HepG2 (cell line): ENCODE data around the gene ANO2. TPM values are rescaled to one million over a fixed set of nuclear protein-coding genes. Genes with fewer than 3 reads are reported as not detected.
A peak's percentile ranks its signal among the peaks of the same experiment; 100 is the strongest.

ENCODE experiments used
- ATAC-seq: fragments of 200-7000 bp; cut with Tn5 transposase; 3 replicates; pipeline ENCODE4 v1.9.1; 2020; ENCODE audit warnings: mild to moderate bottlenecking, moderate library complexity
- BruUV-seq: library from RNA; stranded (reverse); fragments of 400-500 nt; replicated peaks from 2 replicates; lab custom pipeline; 2021; lab: Mats Ljungman, UMichigan
- CTCF ChIA-PET: fragments of 300-600 bp; formaldehyde crosslinking; extraction: SDS; loops from one replicate; lab custom pipeline; 2021; ENCODE audit warnings: low total read pairs, inconsistent platforms, low intra/inter-chr PET ratio; lab: Yijun Ruan, JAX
- POLR2A ChIA-PET: fragments of 350-600 bp; sonication (Branson Sonifier 250); formaldehyde crosslinking; loops from one replicate; lab custom pipeline; 2020; ENCODE audit warnings: antibody characterized with exemption, inconsistent platforms; lab: Yijun Ruan, JAX
- DNase-seq: peaks from one replicate; pipeline ENCODE4 v3.0.0-alpha.2; 2015; ENCODE audit warnings: low spot score
- FAIRE-seq: peaks from 3 replicates; lab custom pipeline; 2011; peaks lifted over from hg19 to GRCh38; lab: Jason Lieb, UNC
- H2AFZ ChIP-seq: one replicate; pipeline ENCODE4 v1.6.1; 2011; ENCODE audit warnings: low read length, inconsistent platforms
- H3K27ac ChIP-seq: fragments of 300-600 bp; 3 replicates; pipeline ENCODE4 v1.8.0; 2011; ENCODE audit warnings: mixed run types, mild to moderate bottlenecking, mixed read lengths, low read length, inconsistent platforms; ENCODE audit not compliant: insufficient read depth; ENCODE audit errors: extremely low read length
- H3K27me3 ChIP-seq, 2 experiments: fragments of 200-600 bp in 1 of 2; 2 replicates in 1 of 2; 3 replicates in 1 of 2; pipeline versions ENCODE4 v1.6.0 to v1.8.0; 2011; ENCODE audit warnings: low read length in 2 of 2, mild to moderate bottlenecking in 2 of 2, moderate library complexity in 2 of 2, inconsistent platforms in 1 of 2; ENCODE audit not compliant: insufficient read depth in 2 of 2, control insufficient read depth in 1 of 2
- H3K36me3 ChIP-seq, 2 experiments: fragments of 200-600 bp in 1 of 2; replicated peaks in 1 of 2; 2 replicates in 1 of 2; 3 replicates in 1 of 2; pipeline versions ENCODE4 v1.5.1 to v1.8.0; 2011; ENCODE audit warnings: low read length in 2 of 2, inconsistent platforms in 1 of 2; ENCODE audit not compliant: insufficient read depth in 2 of 2, control insufficient read depth in 1 of 2
- H3K4me1 ChIP-seq: 2 replicates; pipeline ENCODE4 v1.5.1; 2012; ENCODE audit warnings: low read length, inconsistent platforms; ENCODE audit not compliant: insufficient read depth
- H3K4me2 ChIP-seq: 2 replicates; pipeline ENCODE4 v1.6.0; 2011; ENCODE audit warnings: low read depth, low read length, inconsistent platforms
- H3K4me3 ChIP-seq, 3 experiments: fragments of 200-600 bp in 1 of 3; sonication (generic), shearing (Covaris generic) in 1 of 3; replicated peaks in 1 of 3; 2 replicates each; pipeline ENCODE4 v1.5.1; 2011 to 2016; ENCODE audit warnings: low read length in 3 of 3, inconsistent platforms in 2 of 3, low read depth in 2 of 3, mild to moderate bottlenecking in 2 of 3, control low read depth in 1 of 3, mixed read lengths in 1 of 3; ENCODE audit not compliant: insufficient read depth in 1 of 3
- H3K79me2 ChIP-seq: one replicate; pipeline ENCODE4 v1.6.1; 2011; ENCODE audit warnings: low read length, inconsistent platforms; ENCODE audit not compliant: insufficient read depth
- H3K9ac ChIP-seq: 2 replicates; pipeline ENCODE4 v1.6.0; 2011; ENCODE audit warnings: mild to moderate bottlenecking, low read depth, low read length, inconsistent platforms; ENCODE audit not compliant: insufficient read depth
- H3K9me3 ChIP-seq: 2 replicates; pipeline ENCODE4 v1.5.1; 2012; ENCODE audit warnings: mild to moderate bottlenecking, low read length
- H4K20me1 ChIP-seq: 2 replicates; pipeline ENCODE4 v1.6.0; 2011; ENCODE audit warnings: inconsistent platforms, mild to moderate bottlenecking, low read length, moderate library complexity; ENCODE audit not compliant: insufficient read depth
- GATAD1 ChIP-seq: IDR thresholded peaks from 2 replicates; pipeline ENCODE4 v1.6.1; 2016; ENCODE audit warnings: missing genetic modification reagents, missing compliant biosample characterization
- HMG20A ChIP-seq: IDR thresholded peaks from 2 replicates; pipeline ENCODE4 v1.6.1; 2016; ENCODE audit warnings: borderline replicate concordance
- KLF9 ChIP-seq: IDR thresholded peaks from 2 replicates; pipeline ENCODE4 v1.6.1; 2016; ENCODE audit warnings: low read depth
- LCORL ChIP-seq, 2 experiments: fragments of 450-650 bp in 1 of 2; sonication (generic) in 1 of 2; formaldehyde crosslinking in 1 of 2; IDR thresholded peaks; 2 replicates each; pipeline versions ENCODE4 v1.5.0 to v1.6.1; 2017 to 2020; ENCODE audit warnings: antibody characterized with exemption in 1 of 2, missing genetic modification reagents in 1 of 2
- MAFK ChIP-seq, 2 experiments: IDR thresholded peaks in 1 of 2; conservative IDR thresholded peaks in 1 of 2; 2 replicates each; pipeline ENCODE4 v1.6.1; 2011; ENCODE audit warnings: improper control_type of control experiment in 2 of 2, low read length in 2 of 2
- MBNL3 ChIP-seq: fragments of 250-450 bp; sonication (Bioruptor Pico); conservative IDR thresholded peaks from 2 replicates; pipeline ENCODE4 v1.8.0; 2022; ENCODE audit warnings: mild to moderate bottlenecking, inconsistent platforms
- SRSF1 ChIP-seq: fragments of 200-400 bp; formaldehyde crosslinking; optimal IDR thresholded peaks from 2 replicates; pipeline ENCODE3; 2017; ENCODE audit warnings: mild to moderate bottlenecking, low read depth, low read length, moderate library complexity
- ZNF101 ChIP-seq: sonication (generic); formaldehyde crosslinking; IDR thresholded peaks from 2 replicates; pipeline ENCODE4 v1.4.0; 2020; ENCODE audit warnings: mild to moderate bottlenecking, low read depth, missing genetic modification reagents, borderline replicate concordance
- ZNF660 ChIP-seq: sonication (generic); formaldehyde crosslinking; IDR thresholded peaks from 2 replicates; pipeline ENCODE4 v1.5.1; 2020; ENCODE audit warnings: mild to moderate bottlenecking, low read depth, missing genetic modification reagents, borderline replicate concordance
- WGBS: methylation state at CpG from one replicate; pipeline ENCODE4 v1.1.6; 2017; ENCODE audit warnings: low lambda C conversion rate; 5-methylcytosine and 5-hydroxymethylcytosine counted together
- in situ Hi-C: cut with HindIII; loops from 2 replicates; pipeline ENCODE4 v1.10.0; 2017; ENCODE audit warnings: low pct_unique_long_range_greater_than_20kb; ENCODE audit not compliant: extremely low pct_ligation_motif_present
- intact Hi-C: fragments of 100-400 bp; cut with micrococcal nuclease; formaldehyde crosslinking; loops from one replicate; pipeline ENCODE4 v1.10.0; 2022; ENCODE audit not compliant: unreplicated experiment
- polyA plus RNA-seq, 8 experiments: library from polyadenylated mRNA; depleted of rRNA in 3 of 8; stranded (reverse) in 7 of 8; unstranded in 1 of 8; fragments of >200 nt; fragmentation: Illumina TruSeq in 4 of 8; extraction: Trizol in 4 of 8; gene quantifications; 2 replicates each; pipeline versions ENCODE4 v1.2.1 to v1.2.3, GENCODE V29; 2011 to 2016; ENCODE audit warnings: low read depth in 4 of 8, missing spikeins in 1 of 8, mixed read lengths in 1 of 8; ENCODE audit not compliant: insufficient read depth in 1 of 8
- total RNA-seq, 5 experiments: library from RNA; depleted of rRNA; stranded (reverse); fragments of >200 nt; fragmentation: Illumina TruSeq; extraction: Trizol; gene quantifications; 2 replicates each; pipeline ENCODE4 v1.2.3, GENCODE V29; 2016; ENCODE audit warnings: low read depth in 1 of 5

The ANO2 gene
- total and polyA plus RNA-seq, 2 of the 13 experiments (the other 11 are each of a cell fraction or from before 2014, with no cell fraction given): 0.18 TPM; not detected in 1

GRCh38 chr12:5689773-5690172 lies 255.3 kb downstream of the ANO2 start:
- no peaks in the 10 kb centered on the region for H3K79me2 ChIP-seq
- no peak overlapping the region for H3K4me2 ChIP-seq
- BruUV-seq: no TSS peak
- H3K9ac ChIP-seq: no peak overlapping the region
- H3K36me3 ChIP-seq: no peaks in the 10 kb centered on the region
- H3K27ac ChIP-seq: no peak overlapping the region
- in situ Hi-C loops: no loop called here
- H3K27me3 ChIP-seq: no peaks in the 10 kb centered on the region
- CTCF ChIA-PET: no interaction called here
- 0% methylated on average over 1 of the region's 1 CpG for WGBS
- DNase-seq (no peak), ATAC-seq (peak; percentile 71), FAIRE-seq (peak; percentile 34)
- TF ChIP-seq ZNF101 (CRISPR knock-in tag) (no peak), KLF9 (CRISPR knock-in tag) (no peak), ZNF660 (CRISPR knock-in tag) (no peak), MBNL3 (CRISPR knock-in tag) (no peak), HMG20A (CRISPR knock-in tag) (no peak)
- H3K4me3 ChIP-seq: no peak overlapping the region
- no peaks in the 10 kb centered on the region for H4K20me1 ChIP-seq
- no peak overlapping the region for H2AFZ ChIP-seq
- H3K9me3 ChIP-seq: no peaks in the 10 kb centered on the region
- intact Hi-C loops: no loop called here
- no peaks in the 10 kb centered on the region for H3K4me1 ChIP-seq
- POLR2A ChIA-PET: no interaction called here

- POLR2A ChIA-PET: no interaction called here
- Histone ChIP-seq H3K36me3 (no peaks in the 10 kb centered on the region), H3K27me3 (no peaks in the 10 kb centered on the region), H3K4me3 (no peak overlapping the region), H3K79me2 (no peaks in the 10 kb centered on the region), H3K9ac (no peak overlapping the region), H4K20me1 (no peaks in the 10 kb centered on the region), H3K4me1 (no peaks in the 10 kb centered on the region), H3K27ac (no peak overlapping the region), H3K4me2 (no peak overlapping the region), H3K9me3 (no peaks in the 10 kb centered on the region), H2AFZ (no peak overlapping the region)
- intact Hi-C loops: no loop called here
- CTCF ChIA-PET: no interaction called here
- no peak for ATAC-seq
- TF ChIP-seq SRSF1: no peak
- no peak for TF ChIP-seq GATAD1 (CRISPR knock-in tag)
- no peak for TF ChIP-seq LCORL (IDR thresholded peaks at IDR 0.05)
- no peak for TF ChIP-seq LCORL (CRISPR knock-in tag; IDR thresholded peaks at IDR 0.05)
- TF ChIP-seq MAFK (conservative IDR thresholded peaks at IDR 0.05 in 1 of 2, IDR thresholded peaks at IDR 0.05 in 1 of 2; ENCODE audit: low read length in 2 of 2): no peak
- no peak for FAIRE-seq
- no TSS peak for BruUV-seq
- no peak for DNase-seq
- in situ Hi-C loops: no loop called here
- WGBS: 17% methylated on average over 2 of the region's 2 CpGs
Observed at GRCh38 chr12:5688226-5688625, 256.8 kb downstream of the ANO2 start.
